ENCODE data around the gene BCAS4.

BCAS4 gene

GRCh38 chr20:50821994-50822393 is 27.1 kb downstream of the BCAS4 start:
- no peak for DNase-seq (ENCODE audit: low spot score)

GRCh38 chr20:50823319-50823718 is 28.5 kb downstream of the BCAS4 start:
- no peak for DNase-seq (ENCODE audit: low spot score)

- DNase-seq (ENCODE audit: low spot score): no peak
These were observed 29.3 kb downstream of the BCAS4 start for GRCh38 chr20:50824137-50824536.

GRCh38 chr20:50826121-50826520 is 31.3 kb downstream of the BCAS4 start:
- no peak for DNase-seq (ENCODE audit: low spot score)

GRCh38 chr20:50828363-50829136 is 33.7 kb downstream of the BCAS4 start:
- DNase-seq (ENCODE audit: low spot score): no peak

GRCh38 chr20:50831622-50832021 is 36.8 kb downstream of the BCAS4 start:
- no peak for DNase-seq (ENCODE audit: low spot score)

- DNase-seq (ENCODE audit: low spot score): no peak
These were observed 39.7 kb downstream of the BCAS4 start for GRCh38 chr20:50834599-50835005.

GRCh38 chr20:50837532-50838321 is 42.9 kb downstream of the BCAS4 start:
- DNase-seq (ENCODE audit: low spot score): no peak

- DNase-seq (ENCODE audit: low spot score): no peak
These were observed 43.4 kb downstream of the BCAS4 start for GRCh38 chr20:50838322-50838625.

GRCh38 chr20:50838707-50839385 is 44.0 kb downstream of the BCAS4 start:
- DNase-seq (ENCODE audit: low spot score): no peak

- DNase-seq (ENCODE audit: low spot score): no peak
These were observed 48.0 kb downstream of the BCAS4 start for GRCh38 chr20:50842821-50843220.

GRCh38 chr20:50843331-50844276 is 48.7 kb downstream of the BCAS4 start:
- DNase-seq (ENCODE audit: low spot score): no peak

- DNase-seq (ENCODE audit: low spot score): peak; percentile 56
These were observed 49.7 kb downstream of the BCAS4 start for GRCh38 chr20:50844430-50845100.

- no peak for DNase-seq (ENCODE audit: low spot score)
These were observed 50.8 kb downstream of the BCAS4 start for GRCh38 chr20:50845566-50846215.

- DNase-seq (ENCODE audit: low spot score): no peak
These were observed 53.5 kb downstream of the BCAS4 start for GRCh38 chr20:50848341-50848808.

- no peak for DNase-seq (ENCODE audit: low spot score)
These were observed 54.2 kb downstream of the BCAS4 start for GRCh38 chr20:50848846-50849673.

- DNase-seq (ENCODE audit: low spot score): no peak
These were observed 55.9 kb downstream of the BCAS4 start for GRCh38 chr20:50850721-50851286.

- no peak for DNase-seq (ENCODE audit: low spot score)
These were observed 57.2 kb downstream of the BCAS4 start for GRCh38 chr20:50852085-50852484.

GRCh38 chr20:50854506-50855249 is 59.8 kb downstream of the BCAS4 start:
- DNase-seq (ENCODE audit: low spot score): no peak
